HG02938 (cell line): ENCODE results near the gene VCX3A.
"Not testable (repeated sequence)": the region's sequence is repeated elsewhere in the genome, so short reads cannot be mapped to it uniquely, and the experiment has no call there.

Experiments used
- ATAC-seq: cut with Tn5 transposase; IDR thresholded peaks from one replicate; pipeline ENCODE4 v1.9.1; 2021; ENCODE audit warnings: mild to moderate bottlenecking, moderate library complexity; ENCODE audit not compliant: unreplicated experiment

The VCX3A gene

GRCh38 chrX:6535018-6535417 lies at the start of gene VCX3A:
VCX3A (minus strand) TSS chrX:6535118; CDS start chrX:6534497, 621 bp downstream.
- ATAC-seq: not testable (repeated sequence)

DNA sequence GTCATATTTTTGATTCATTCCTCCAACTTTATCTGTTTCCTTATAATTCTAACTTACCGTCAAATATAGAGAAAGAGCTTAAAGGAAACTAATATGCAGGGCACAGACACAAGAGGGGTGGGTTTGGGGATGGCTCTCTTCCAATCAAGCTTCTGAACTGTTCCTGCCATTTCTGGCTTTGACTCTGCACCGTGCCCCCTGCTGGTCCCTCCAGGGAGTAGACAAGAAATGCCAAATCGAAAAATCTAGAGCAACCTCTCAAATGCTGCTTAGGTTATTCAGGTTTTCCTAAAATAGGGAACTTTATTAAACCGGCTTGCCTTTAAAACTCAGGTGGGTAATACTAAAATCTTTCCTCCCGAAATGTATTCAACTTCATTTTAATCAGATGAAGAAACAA lies 39.8 kb upstream of the VCX3A start:
- no peak for ATAC-seq

- no peak for ATAC-seq
Observed at GRCh38 chrX:6568031-6568430, 33.1 kb upstream of the VCX3A start.

GRCh38 chrX:6558979-6559378 lies 24.1 kb upstream of the VCX3A start:
- ATAC-seq: no peak

- no peak for ATAC-seq
Observed at GRCh38 chrX:6557690-6558089, 22.8 kb upstream of the VCX3A start.

GRCh38 chrX:6550999-6551398 lies 16.1 kb upstream of the VCX3A start:
- ATAC-seq: no peak

DNA sequence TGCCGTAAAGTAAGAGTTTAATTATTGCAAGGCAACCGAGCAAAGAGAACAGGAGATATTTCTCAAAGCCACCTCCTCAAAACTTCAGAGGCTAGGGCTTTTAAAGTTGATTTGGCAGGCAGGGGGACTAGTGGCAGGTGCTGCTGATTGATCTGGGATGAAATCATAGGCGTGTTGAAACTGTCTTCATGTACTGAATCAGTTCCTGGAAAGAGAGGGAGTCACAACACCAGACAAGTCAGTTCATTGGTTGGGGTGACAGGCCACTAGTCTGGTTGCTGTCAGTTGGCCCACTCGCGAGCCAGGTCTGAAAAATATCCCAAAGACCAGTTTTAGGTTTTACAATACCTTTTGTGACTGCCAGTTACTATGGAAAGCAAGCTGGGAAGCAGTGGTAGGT lies 10.8 kb upstream of the VCX3A start:
- no peak for ATAC-seq

DNA sequence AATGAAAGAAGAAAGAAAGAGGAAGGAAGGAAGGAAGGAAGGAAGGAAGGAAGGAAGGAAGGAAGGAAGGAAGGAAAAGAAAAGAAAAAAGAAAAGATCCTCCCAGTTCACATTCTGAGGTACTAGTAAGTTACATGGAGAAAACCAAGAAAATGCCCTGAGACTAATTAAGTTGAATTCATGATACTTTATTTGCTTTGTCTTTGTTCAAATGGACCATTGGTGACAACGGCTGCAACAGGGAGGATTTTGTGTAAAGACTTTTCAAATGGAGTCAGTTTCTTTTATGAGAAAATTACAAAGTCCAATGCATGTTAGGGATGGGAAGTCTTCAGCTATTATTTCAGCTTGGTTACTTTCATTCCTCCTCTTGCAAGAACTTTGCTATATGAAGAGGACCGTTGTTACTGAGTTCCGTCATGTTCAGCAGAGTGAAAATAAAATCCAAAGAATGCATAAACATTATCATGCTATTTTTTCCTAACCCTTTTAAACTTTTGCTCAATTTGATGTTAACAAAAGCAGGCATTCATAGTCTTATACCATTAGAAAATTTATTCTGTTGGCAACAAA lies 8.3 kb downstream of the VCX3A start:
- no peak for ATAC-seq

DNA sequence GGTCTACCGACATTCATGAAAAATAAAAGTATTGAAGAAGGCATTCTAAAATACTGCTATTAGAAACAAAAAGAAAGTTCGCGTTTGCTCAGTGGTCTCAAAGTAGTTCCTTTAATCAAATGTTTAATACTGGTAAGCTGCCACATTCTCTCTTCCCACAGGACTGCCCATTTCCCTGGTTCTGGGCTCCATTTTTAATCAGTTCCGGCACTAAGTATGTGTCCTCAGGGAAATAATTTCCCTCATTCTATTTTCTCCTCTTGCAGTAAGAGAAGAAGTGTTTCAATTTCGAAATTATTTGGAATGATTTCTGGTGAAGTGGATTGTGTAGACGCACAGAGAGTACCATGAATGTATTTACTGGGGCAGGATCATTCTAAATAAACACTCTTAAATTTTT lies 17.5 kb downstream of the VCX3A start:
- ATAC-seq: no peak

- no peak for ATAC-seq
Observed at GRCh38 chrX:6506444-6506843, 28.5 kb downstream of the VCX3A start.

DNA sequence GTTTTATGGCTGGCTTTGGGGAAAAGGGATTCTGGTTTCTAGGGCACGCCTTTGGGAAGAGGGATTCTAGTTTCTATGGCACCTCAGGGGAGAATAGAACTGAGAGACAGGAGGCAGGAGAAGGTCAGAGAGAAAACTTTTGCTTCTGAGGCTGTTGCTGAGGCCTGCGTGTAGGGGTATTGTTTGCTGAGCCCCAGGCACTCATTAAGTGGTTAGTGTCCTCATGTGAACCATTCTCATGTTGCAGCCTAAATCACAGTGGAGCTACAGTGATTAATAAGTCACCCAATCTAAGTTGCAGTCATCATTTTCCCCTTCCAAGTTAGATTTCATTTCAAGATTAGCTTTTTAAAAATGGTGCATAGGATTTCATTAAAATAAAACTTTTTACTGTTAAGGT lies 29.0 kb downstream of the VCX3A start:
- ATAC-seq: no peak

- ATAC-seq: no peak
Observed at GRCh38 chrX:6500719-6501118, 34.2 kb downstream of the VCX3A start.

DNA sequence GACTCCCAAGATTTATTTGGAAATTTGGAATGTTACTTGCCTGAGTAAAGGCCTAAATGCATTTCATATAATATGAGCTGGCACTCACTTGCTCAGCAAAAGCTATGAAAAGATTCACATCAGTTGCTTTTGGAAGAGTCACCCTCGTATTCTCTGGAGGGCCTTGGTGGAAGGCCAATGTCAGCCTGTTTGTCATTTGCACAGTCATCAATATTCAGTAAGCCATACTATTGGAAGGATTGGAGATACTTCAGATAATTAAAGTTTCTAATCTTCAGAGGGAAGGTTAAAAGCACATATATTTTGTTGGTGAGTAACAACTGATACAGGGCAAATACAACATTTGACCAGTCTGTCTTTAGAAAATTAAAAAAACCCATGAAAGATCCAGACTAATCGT lies 36.6 kb downstream of the VCX3A start:
- ATAC-seq: no peak
